Right atrium auricular region (tissue), 2 donors: Measurements from ENCODE around the gene ZNF606. TPM values are rescaled to one million over a fixed set of nuclear protein-coding genes. Genes with fewer than 3 reads are reported as not detected.

Experiments
- DNase-seq: peaks from one replicate; pipeline ENCODE4 v3.0.0-alpha.2; 2019; ENCODE audit warnings: low spot score
- H3K27ac ChIP-seq, 2 donors: fragments of 200-600 bp; sonication (generic); 1 replicate in 1 of 2; 2 replicates in 1 of 2; pipeline ENCODE4 v1.5.1; 2016 to 2019
- H3K27me3 ChIP-seq, 2 donors: fragments of 200-600 bp; sonication (generic); one replicate each; pipeline versions ENCODE4 v1.5.1 to v1.6.0; 2017 to 2019
- H3K36me3 ChIP-seq: fragments of 200-600 bp; sonication (generic); one replicate; pipeline ENCODE4 v1.5.1; 2016
- H3K4me1 ChIP-seq, 2 donors: fragments of 200-600 bp; sonication (generic); one replicate each; pipeline versions ENCODE4 v1.5.1 to v1.6.0; 2017 to 2019
- H3K4me3 ChIP-seq, 2 donors: fragments of 200-600 bp; sonication (generic); 1 replicate in 1 of 2; 2 replicates in 1 of 2; pipeline ENCODE4 v1.5.1; 2017 to 2019; ENCODE audit warnings: mild to moderate bottlenecking in 1 of 2, moderate library complexity in 1 of 2
- H3K9me3 ChIP-seq, 2 donors: fragments of 200-600 bp; sonication (generic); one replicate each; pipeline ENCODE4 v1.5.1; 2019
- total RNA-seq, 2 donors: library from RNA; depleted of rRNA; stranded (reverse); fragments of >200 nt; gene quantifications; one replicate each; pipeline ENCODE4 v1.1.0, GENCODE V29; 2016
- TF ChIP-seq, protein P1 (sequence below), 2 donors: fragments of 200-600 bp; sonication (generic); IDR thresholded peaks; one replicate each; pipeline ENCODE4 v1.5.1; 2019; ENCODE audit warnings: antibody characterized with exemption in 2 of 2

The ZNF606 gene
- total RNA-seq, 2 donors from 2014 or later: 9.6 TPM

DNA sequence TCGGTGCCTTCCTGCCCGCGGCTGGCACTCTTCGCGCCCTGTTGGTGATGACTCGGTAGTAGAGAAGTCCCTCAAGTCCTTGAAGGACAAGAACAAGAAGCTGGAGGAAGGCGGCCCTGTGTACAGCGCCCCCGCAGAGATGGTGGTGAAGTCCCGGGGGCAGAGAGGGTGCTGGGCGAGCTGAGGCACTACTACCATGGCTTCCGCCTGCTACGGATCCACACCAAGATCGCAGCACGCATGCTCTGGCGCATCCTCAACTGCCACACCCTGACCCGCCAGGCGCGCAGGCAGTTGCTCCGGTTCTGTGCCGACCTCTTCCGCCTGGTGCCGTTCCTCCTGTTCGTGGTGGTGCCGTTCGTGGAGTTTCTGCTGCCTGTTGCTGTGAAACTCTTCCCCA is 42.3 kb upstream of the ZNF606 start:
- DNase-seq: no peak
- peaks cover 0 to 70% of the 10 kb centered on the region in 2 donors for H3K9me3 ChIP-seq
- H3K4me1 ChIP-seq: no peaks in the 10 kb centered on the region
- H3K4me3 ChIP-seq: no peak overlapping the region
- no peaks in the 10 kb centered on the region for H3K27me3 ChIP-seq
- TF ChIP-seq, protein P1, sequence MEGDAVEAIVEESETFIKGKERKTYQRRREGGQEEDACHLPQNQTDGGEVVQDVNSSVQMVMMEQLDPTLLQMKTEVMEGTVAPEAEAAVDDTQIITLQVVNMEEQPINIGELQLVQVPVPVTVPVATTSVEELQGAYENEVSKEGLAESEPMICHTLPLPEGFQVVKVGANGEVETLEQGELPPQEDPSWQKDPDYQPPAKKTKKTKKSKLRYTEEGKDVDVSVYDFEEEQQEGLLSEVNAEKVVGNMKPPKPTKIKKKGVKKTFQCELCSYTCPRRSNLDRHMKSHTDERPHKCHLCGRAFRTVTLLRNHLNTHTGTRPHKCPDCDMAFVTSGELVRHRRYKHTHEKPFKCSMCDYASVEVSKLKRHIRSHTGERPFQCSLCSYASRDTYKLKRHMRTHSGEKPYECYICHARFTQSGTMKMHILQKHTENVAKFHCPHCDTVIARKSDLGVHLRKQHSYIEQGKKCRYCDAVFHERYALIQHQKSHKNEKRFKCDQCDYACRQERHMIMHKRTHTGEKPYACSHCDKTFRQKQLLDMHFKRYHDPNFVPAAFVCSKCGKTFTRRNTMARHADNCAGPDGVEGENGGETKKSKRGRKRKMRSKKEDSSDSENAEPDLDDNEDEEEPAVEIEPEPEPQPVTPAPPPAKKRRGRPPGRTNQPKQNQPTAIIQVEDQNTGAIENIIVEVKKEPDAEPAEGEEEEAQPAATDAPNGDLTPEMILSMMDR (IDR thresholded peaks at IDR 0.05): no peak
- no peak overlapping the region for H3K27ac ChIP-seq
- no peaks in the 10 kb centered on the region for H3K36me3 ChIP-seq

DNA sequence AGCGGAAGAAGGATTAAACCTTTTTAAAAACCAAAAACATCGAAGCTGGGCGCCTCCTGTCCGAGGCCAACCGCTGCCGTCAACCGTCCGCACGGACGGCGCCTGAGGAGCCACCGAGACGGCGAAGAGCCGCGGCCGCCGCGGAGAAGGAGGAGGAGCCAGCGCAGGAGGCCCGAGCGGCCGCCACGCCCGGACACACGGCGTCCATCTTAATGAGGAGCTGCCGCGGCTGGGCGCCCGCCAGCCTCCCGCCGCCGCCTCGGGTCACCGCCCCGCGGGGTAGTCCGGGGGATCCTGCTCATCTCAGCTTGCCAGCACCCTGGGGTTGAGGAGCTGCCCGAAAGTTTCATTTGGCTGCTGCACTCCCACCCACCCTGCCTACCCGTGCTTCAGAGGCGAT is 41.8 kb upstream of the ZNF606 start:
- H3K9me3 ChIP-seq: peaks cover 0 to 67% of the 10 kb centered on the region in 2 donors

DNA sequence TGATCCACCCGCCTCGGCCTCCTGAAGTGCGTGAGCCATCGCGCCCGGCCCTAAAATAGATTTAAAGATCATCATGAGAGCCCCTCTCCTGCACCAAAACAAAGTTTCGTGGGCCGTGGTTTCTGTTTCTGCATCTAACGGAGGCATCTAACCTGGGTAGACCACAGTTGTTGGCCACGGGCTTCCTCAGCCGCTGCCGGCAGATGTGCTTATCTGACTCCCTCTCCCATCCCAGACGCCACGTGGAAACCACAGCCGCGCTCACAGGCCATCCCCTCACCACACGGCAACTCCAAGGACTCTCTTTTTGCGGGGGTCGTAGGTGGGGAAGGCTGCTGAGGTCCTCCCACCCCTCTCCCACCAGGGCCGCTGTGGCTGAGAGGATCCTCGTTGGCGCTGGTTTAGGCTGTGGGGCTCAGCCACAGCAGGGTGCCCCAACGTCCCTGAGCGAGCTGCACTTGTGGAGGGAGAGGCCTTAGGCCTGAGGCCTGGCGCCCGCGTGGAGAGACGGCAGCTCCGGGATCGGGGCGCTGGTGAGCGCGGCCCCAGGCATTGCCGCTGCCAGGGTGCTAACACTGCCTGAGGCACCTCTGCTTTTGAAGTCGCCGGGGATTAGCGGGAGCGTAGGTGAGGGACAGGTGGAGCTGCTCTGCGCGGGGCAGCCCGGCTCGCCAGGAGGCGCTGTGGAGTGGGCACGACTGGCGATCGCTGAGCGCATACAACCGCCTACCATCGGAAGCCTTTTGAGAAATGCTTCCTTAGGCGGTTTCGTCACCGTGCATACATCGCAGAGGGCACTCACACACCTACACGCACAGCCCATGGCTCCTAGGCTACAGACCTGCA is 40.1 kb upstream of the ZNF606 start:
- no peaks in the 10 kb centered on the region for H3K36me3 ChIP-seq

More for the DNA sequence above, 41.8 kb upstream of the ZNF606 start:
- no peaks in the 10 kb centered on the region for H3K27me3 ChIP-seq
- H3K36me3 ChIP-seq: no peaks in the 10 kb centered on the region
- DNase-seq: no peak
- no peaks in the 10 kb centered on the region for H3K4me1 ChIP-seq
- H3K27ac ChIP-seq: no peak overlapping the region
- TF ChIP-seq, protein P1 (IDR thresholded peaks at IDR 0.05): no peak
- H3K4me3 ChIP-seq: no peak overlapping the region

GRCh38 chr19:58040751-58041525 is 38.3 kb upstream of the ZNF606 start:
- H3K9me3 ChIP-seq: peaks cover 0 to 41% of the 10 kb centered on the region in 2 donors
- H3K36me3 ChIP-seq: no peaks in the 10 kb centered on the region
- no peaks in the 10 kb centered on the region for H3K4me1 ChIP-seq

More for the DNA sequence above, 40.1 kb upstream of the ZNF606 start:
- no peak for DNase-seq
- Histone ChIP-seq H3K9me3 (peaks cover 0 to 57% of the 10 kb centered on the region in 2 donors), H3K27me3 (no peaks in the 10 kb centered on the region), H3K4me1 (no peaks in the 10 kb centered on the region), H3K27ac (no peak overlapping the region), H3K4me3 (no peak overlapping the region)
- TF ChIP-seq, protein P1 (IDR thresholded peaks at IDR 0.05): peak in 1 of 2 donors; percentile 10

DNA sequence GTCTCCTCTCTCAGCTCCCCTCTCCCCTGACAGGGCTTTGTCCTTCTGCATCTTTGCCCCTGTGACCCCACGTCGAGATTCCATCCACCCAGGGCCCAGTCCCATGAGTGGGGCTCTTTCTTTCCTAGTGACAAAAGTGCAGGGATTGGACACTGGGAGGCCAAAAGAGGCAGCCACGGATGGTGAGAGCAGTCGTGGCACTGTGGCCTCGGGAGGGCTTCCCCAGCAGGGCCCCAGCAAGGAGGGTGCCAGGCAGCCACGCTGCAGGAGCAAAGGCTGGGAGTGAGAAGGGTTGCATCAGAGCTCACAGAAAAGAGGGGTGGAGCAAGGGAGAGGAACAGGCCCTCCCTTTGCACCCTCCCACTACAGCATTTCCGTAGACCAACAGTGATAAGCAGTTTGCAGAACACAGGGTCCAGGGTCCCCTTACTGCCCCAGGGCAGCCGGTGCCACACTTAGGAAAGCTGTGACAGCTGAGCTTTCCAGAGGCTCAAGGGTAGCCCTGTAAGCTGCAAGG is 36.1 kb upstream of the ZNF606 start:
- no peak for DNase-seq
- Histone ChIP-seq H3K4me1 (peaks cover 0 to 4% of the 10 kb centered on the region in 2 donors), H3K9me3 (peaks cover 0 to 25% of the 10 kb centered on the region in 2 donors), H3K36me3 (no peaks in the 10 kb centered on the region), H3K4me3 (no peak overlapping the region), H3K27ac (no peak overlapping the region), H3K27me3 (no peaks in the 10 kb centered on the region)
- TF ChIP-seq, protein P1 (IDR thresholded peaks at IDR 0.05): no peak

More at GRCh38 chr19:58040751-58041525, 38.3 kb upstream of the ZNF606 start:
- H3K27ac ChIP-seq: no peak overlapping the region
- no peaks in the 10 kb centered on the region for H3K27me3 ChIP-seq
- DNase-seq: no peak
- no peak overlapping the region for H3K4me3 ChIP-seq
- TF ChIP-seq, protein P1 (IDR thresholded peaks at IDR 0.05): no peak
